Endodermal cell (in vitro differentiated cells): Measurements from ENCODE around the gene NFKBIZ. TPM values are rescaled to one million over a fixed set of nuclear protein-coding genes. Genes with fewer than 3 reads are reported as not detected.

Experiments
- DNase-seq: peaks from one replicate; pipeline ENCODE4 v3.0.0-alpha.2; 2017
- H3K27ac ChIP-seq: 2 replicates; pipeline ENCODE4 v1.5.1; 2013; ENCODE audit warnings: mild to moderate bottlenecking, low read depth, low read length, moderate library complexity
- H3K27me3 ChIP-seq: 2 replicates; pipeline ENCODE4 v1.6.1; 2013; ENCODE audit warnings: mild to moderate bottlenecking, low read length, moderate library complexity; ENCODE audit not compliant: insufficient read depth, control insufficient read depth, poor library complexity, severe bottlenecking
- H3K36me3 ChIP-seq: 2 replicates; pipeline ENCODE4 v1.7.0; 2013; ENCODE audit warnings: mild to moderate bottlenecking, low read length, moderate library complexity; ENCODE audit not compliant: control insufficient read depth, insufficient read depth
- H3K4me1 ChIP-seq: one replicate; pipeline ENCODE4 v1.7.0; 2013; ENCODE audit warnings: low read length; ENCODE audit not compliant: control insufficient read depth, insufficient read depth
- H3K4me3 ChIP-seq: 2 replicates; pipeline ENCODE4 v1.5.1; 2013; ENCODE audit warnings: mild to moderate bottlenecking, low read length, moderate library complexity
- H3K9ac ChIP-seq: 2 replicates; pipeline ENCODE4 v1.6.1; 2013; ENCODE audit warnings: mild to moderate bottlenecking, low read length, moderate library complexity; ENCODE audit not compliant: poor library complexity, severe bottlenecking; ENCODE audit errors: extremely low read depth
- H3K9me3 ChIP-seq: 2 replicates; pipeline ENCODE4 v1.6.1; 2013; ENCODE audit warnings: mild to moderate bottlenecking, low read length, moderate library complexity; ENCODE audit not compliant: control insufficient read depth
- H3K27ac Mint-ChIP-seq: 2 replicates; pipeline ENCODE4 v1.8.0; 2020; ENCODE audit warnings: mixed read lengths
- H3K27me3 Mint-ChIP-seq: 2 replicates; pipeline ENCODE4 v1.8.0; 2021; ENCODE audit warnings: mild to moderate bottlenecking, mixed read lengths; ENCODE audit not compliant: insufficient read depth
- H3K36me3 Mint-ChIP-seq: 2 replicates; pipeline ENCODE4 v1.8.0; 2020; ENCODE audit warnings: low read depth, mixed read lengths
- H3K4me1 Mint-ChIP-seq: 2 replicates; pipeline ENCODE4 v1.8.0; 2020; ENCODE audit warnings: mixed read lengths
- H3K4me3 Mint-ChIP-seq: 2 replicates; pipeline ENCODE4 v1.8.0; 2020; ENCODE audit warnings: mild to moderate bottlenecking, moderate library complexity, mixed read lengths
- H3K9me3 Mint-ChIP-seq: 2 replicates; pipeline ENCODE4 v1.8.0; 2020; ENCODE audit warnings: mild to moderate bottlenecking, mixed read lengths
- CTCF ChIP-seq: fragments of 200-600 bp; sonication (generic); conservative IDR thresholded peaks from 2 replicates; pipeline ENCODE4 v1.5.0; 2021; ENCODE audit warnings: antibody characterized with exemption, mild to moderate bottlenecking
- WGBS, 2 experiments: methylation state at CpG; one replicate each; pipeline versions ENCODE4 v1.1.5 to v1.1.7; 2013; ENCODE audit warnings: missing lambda C conversion rate in 2 of 2, mixed read lengths in 1 of 2; ENCODE audit not compliant: insufficient coverage in 1 of 2, insufficient read length in 1 of 2; 5-methylcytosine and 5-hydroxymethylcytosine counted together
- total RNA-seq, 2 donors: library from RNA; stranded (reverse); fragmentation: NEBNext Ultra II Directional in 1 of 2; extraction: Animal tissue kit (Norgen Biotek cat#: 25700) in 1 of 2; gene quantifications; 2 replicates in 1 of 2; 3 replicates in 1 of 2; pipeline ENCODE4 v1.2.1, GENCODE V29; 2021

NFKBIZ gene
- total RNA-seq, 2 donors from 2014 or later, result 5.9 to 6.6 TPM

- H3K4me1 ChIP-seq, result no peaks in the 10 kb centered on the region
- TF ChIP-seq CTCF, result no peak
- peaks cover 5% of the 10 kb centered on the region for H3K9me3 Mint-ChIP-seq
- H3K4me3 ChIP-seq, result no peak overlapping the region
- H3K27me3 Mint-ChIP-seq, result no peaks in the 10 kb centered on the region
- H3K4me1 Mint-ChIP-seq, result no peaks in the 10 kb centered on the region
- H3K9ac ChIP-seq, result no peak overlapping the region
- H3K4me3 Mint-ChIP-seq, result no peak overlapping the region
- H3K9me3 ChIP-seq, result peaks cover 13% of the 10 kb centered on the region
- H3K36me3 ChIP-seq, result no peaks in the 10 kb centered on the region
- H3K36me3 Mint-ChIP-seq, result no peaks in the 10 kb centered on the region
- DNase-seq, result no peak
- no peak overlapping the region for H3K27ac Mint-ChIP-seq
- no peak overlapping the region for H3K27ac ChIP-seq
- 71 to 83% methylated on average over 1 to 5 of the region's 5 CpGs for WGBS, 2 experiments
- no peaks in the 10 kb centered on the region for H3K27me3 ChIP-seq
Measured at GRCh38 chr3:101898752-101899169, 49.4 kb downstream of the NFKBIZ start.

- H3K27ac ChIP-seq, result no peak overlapping the region
- Mint-ChIP-seq H3K9me3 (peaks cover 5% of the 10 kb centered on the region), H3K27ac (no peak overlapping the region), H3K4me3 (no peak overlapping the region), H3K4me1 (no peaks in the 10 kb centered on the region), H3K27me3 (no peaks in the 10 kb centered on the region), H3K36me3 (no peaks in the 10 kb centered on the region)
- H3K27me3 ChIP-seq, result no peaks in the 10 kb centered on the region
- no peak for DNase-seq
- 97% methylated on average over 1 of the region's 1 CpG; no CpG with 5 or more reads in 1 of the 2 experiments for WGBS, 2 experiments
- peaks cover 7% of the 10 kb centered on the region for H3K9me3 ChIP-seq
- H3K36me3 ChIP-seq, result no peaks in the 10 kb centered on the region
- H3K4me1 ChIP-seq, result no peaks in the 10 kb centered on the region
- H3K9ac ChIP-seq, result no peak overlapping the region
- no peak for TF ChIP-seq CTCF
- H3K4me3 ChIP-seq, result no peak overlapping the region
Measured at GRCh38 chr3:101900316-101900715, 51.0 kb downstream of the NFKBIZ start.

- H3K9me3 ChIP-seq, result peaks cover 7% of the 10 kb centered on the region
- no peak for DNase-seq
- no peaks in the 10 kb centered on the region for H3K27me3 ChIP-seq
- H3K9ac ChIP-seq, result no peak overlapping the region
- no peaks in the 10 kb centered on the region for H3K36me3 ChIP-seq
- no peak overlapping the region for H3K27ac ChIP-seq
- H3K4me1 Mint-ChIP-seq, result no peaks in the 10 kb centered on the region
- H3K4me3 Mint-ChIP-seq, result no peak overlapping the region
- H3K27ac Mint-ChIP-seq, result no peak overlapping the region
- H3K4me3 ChIP-seq, result no peak overlapping the region
- no peaks in the 10 kb centered on the region for H3K36me3 Mint-ChIP-seq
- no peak for TF ChIP-seq CTCF
- H3K4me1 ChIP-seq, result no peaks in the 10 kb centered on the region
- WGBS, 2 experiments, result 88 to 100% methylated on average over 2 of the region's 2 CpGs
- no peaks in the 10 kb centered on the region for H3K27me3 Mint-ChIP-seq
- peaks cover 8% of the 10 kb centered on the region for H3K9me3 Mint-ChIP-seq
Measured at GRCh38 chr3:101900736-101901135, 51.4 kb downstream of the NFKBIZ start.
